H9 (cell line): ENCODE measurements around the gene CHEK1. TPM values are rescaled to one million over a fixed set of nuclear protein-coding genes. Genes with fewer than 3 reads are reported as not detected.
"Not testable (repeated sequence)": the region's sequence is repeated elsewhere in the genome, so short reads cannot be mapped to it uniquely, and the experiment has no call there.

Experiments
- DNase-seq: peaks from one replicate; pipeline ENCODE4 v3.0.0-alpha.2; 2017
- H2AFZ ChIP-seq: one replicate; pipeline ENCODE4 v1.6.1; 2013; ENCODE audit warnings: mild to moderate bottlenecking, low read length, control low read depth, moderate library complexity
- H2AK5ac ChIP-seq: 2 replicates; pipeline ENCODE4 v1.6.1; 2013; ENCODE audit warnings: low read length, control low read depth, mixed read lengths; ENCODE audit not compliant: insufficient read length
- H2BK120ac ChIP-seq: one replicate; pipeline ENCODE4 v1.6.1; 2013; ENCODE audit warnings: low read depth, mild to moderate bottlenecking, low read length, control low read depth, inconsistent platforms; ENCODE audit not compliant: poor library complexity, severe bottlenecking
- H2BK12ac ChIP-seq: 2 replicates; pipeline ENCODE4 v1.6.1; 2013; ENCODE audit warnings: low read length, control low read depth, mixed read lengths, low read depth; ENCODE audit not compliant: insufficient read length
- H2BK15ac ChIP-seq: 2 replicates; pipeline ENCODE4 v1.6.1; 2013; ENCODE audit warnings: low read depth, low read length, control low read depth
- H2BK20ac ChIP-seq: one replicate; pipeline ENCODE4 v1.6.1; 2013; ENCODE audit warnings: low read depth, mild to moderate bottlenecking, low read length, control low read depth, inconsistent platforms; ENCODE audit not compliant: poor library complexity, severe bottlenecking
- H2BK5ac ChIP-seq: 2 replicates; pipeline ENCODE4 v1.6.1; 2013; ENCODE audit warnings: low read length, control low read depth, mixed read lengths; ENCODE audit not compliant: insufficient read length
- H3K14ac ChIP-seq: 2 replicates; pipeline ENCODE4 v1.6.1; 2013; ENCODE audit warnings: low read length, control low read depth; ENCODE audit not compliant: insufficient read depth
- H3K18ac ChIP-seq: 2 replicates; pipeline ENCODE4 v1.6.1; 2013; ENCODE audit warnings: low read depth, mild to moderate bottlenecking, mixed read lengths, low read length, control low read depth; ENCODE audit not compliant: insufficient read length
- H3K23ac ChIP-seq: 2 replicates; pipeline ENCODE4 v1.6.1; 2013; ENCODE audit warnings: low read length, control low read depth, mixed read lengths, low read depth; ENCODE audit not compliant: insufficient read length
- H3K23me2 ChIP-seq: 2 replicates; pipeline ENCODE4 v1.6.1; 2013; ENCODE audit warnings: low read depth, mild to moderate bottlenecking, mixed read lengths, low read length, control low read depth; ENCODE audit not compliant: insufficient read length, poor library complexity, severe bottlenecking
- H3K27ac ChIP-seq: 2 replicates; pipeline ENCODE4 v1.5.1; 2013; ENCODE audit warnings: low read length, control low read depth, mixed read lengths, low read depth; ENCODE audit not compliant: insufficient read length
- H3K27me3 ChIP-seq: 2 replicates; pipeline ENCODE4 v1.6.1; 2013; ENCODE audit warnings: low read length, control low read depth, inconsistent platforms; ENCODE audit not compliant: insufficient read depth
- H3K4ac ChIP-seq: 2 replicates; pipeline ENCODE4 v1.6.1; 2013; ENCODE audit warnings: low read depth, mild to moderate bottlenecking, control low read depth, inconsistent platforms, low read length, moderate library complexity
- H3K4me1 ChIP-seq: 2 replicates; pipeline ENCODE4 v1.6.1; 2013; ENCODE audit warnings: low read length, control low read depth, inconsistent platforms; ENCODE audit not compliant: insufficient read depth
- H3K4me2 ChIP-seq: 2 replicates; pipeline ENCODE4 v1.6.1; 2013; ENCODE audit warnings: low read length, control low read depth, mixed read lengths; ENCODE audit not compliant: insufficient read length, insufficient read depth
- H3K56ac ChIP-seq: 2 replicates; pipeline ENCODE4 v1.6.1; 2013; ENCODE audit warnings: low read depth, mild to moderate bottlenecking, mixed read lengths, low read length, control low read depth; ENCODE audit not compliant: insufficient read length
- H3K79me1 ChIP-seq: 2 replicates; pipeline ENCODE4 v1.6.1; 2013; ENCODE audit warnings: low read depth, mild to moderate bottlenecking, moderate library complexity, low read length, control low read depth, inconsistent platforms; ENCODE audit not compliant: insufficient read depth, poor library complexity, severe bottlenecking
- H3K79me2 ChIP-seq: 2 replicates; pipeline ENCODE4 v1.6.1; 2013; ENCODE audit warnings: low read length, control low read depth, inconsistent platforms; ENCODE audit not compliant: insufficient read depth
- H3K9ac ChIP-seq: 2 replicates; pipeline ENCODE4 v1.6.1; 2013; ENCODE audit warnings: low read length, control low read depth, mixed read lengths; ENCODE audit not compliant: insufficient read length; ENCODE audit errors: extremely low read depth
- H3K9me3 ChIP-seq: one replicate; pipeline ENCODE4 v1.6.1; 2013; ENCODE audit warnings: low read depth, low read length, inconsistent platforms; ENCODE audit not compliant: control insufficient read depth
- H3T11ph ChIP-seq: one replicate; pipeline ENCODE4 v1.6.1; 2013; ENCODE audit warnings: mild to moderate bottlenecking, low read length, control low read depth, inconsistent platforms
- H4K20me1 ChIP-seq: one replicate; pipeline ENCODE4 v1.6.1; 2013; ENCODE audit not compliant: control insufficient read depth, insufficient read length, insufficient read depth
- H4K5ac ChIP-seq: 2 replicates; pipeline ENCODE4 v1.6.1; 2013; ENCODE audit warnings: low read depth, mild to moderate bottlenecking, mixed read lengths, low read length, control low read depth; ENCODE audit not compliant: insufficient read length
- H4K8ac ChIP-seq: replicated peaks from 2 replicates; pipeline ENCODE4 v1.6.1; 2013; ENCODE audit warnings: low read length, control low read depth, mixed read lengths, low read depth; ENCODE audit not compliant: insufficient read length
- H4K91ac ChIP-seq: 2 replicates; pipeline ENCODE4 v1.6.1; 2013; ENCODE audit warnings: low read depth, mild to moderate bottlenecking, moderate library complexity, mixed read lengths, low read length, control low read depth; ENCODE audit not compliant: insufficient read length
- H3K27ac Mint-ChIP-seq, 3 experiments: 2 replicates in 2 of 3; 3 replicates in 1 of 3; pipeline ENCODE4 v1.8.0; 2020 to 2021; ENCODE audit warnings: mixed read lengths in 3 of 3, mild to moderate bottlenecking in 1 of 3, moderate library complexity in 1 of 3
- H3K27me3 Mint-ChIP-seq: 2 replicates; pipeline ENCODE4 v1.8.0; 2021; ENCODE audit warnings: low read depth, mild to moderate bottlenecking, moderate library complexity, mixed read lengths
- H3K36me3 Mint-ChIP-seq, 3 experiments: 2 replicates in 2 of 3; 3 replicates in 1 of 3; pipeline ENCODE4 v1.8.0; 2020 to 2021; ENCODE audit warnings: low read depth in 3 of 3, mixed read lengths in 3 of 3; ENCODE audit not compliant: insufficient read depth in 1 of 3
- H3K4me1 Mint-ChIP-seq, 2 experiments: 2 replicates each; pipeline ENCODE4 v1.8.0; 2020; ENCODE audit warnings: mixed read lengths in 2 of 2
- H3K4me3 Mint-ChIP-seq, 2 experiments: 2 replicates in 1 of 2; 3 replicates in 1 of 2; pipeline ENCODE4 v1.8.0; 2020 to 2021; ENCODE audit warnings: mild to moderate bottlenecking in 2 of 2, mixed read lengths in 2 of 2, moderate library complexity in 1 of 2
- H3K9me3 Mint-ChIP-seq, 2 experiments: 2 replicates in 1 of 2; 3 replicates in 1 of 2; pipeline ENCODE4 v1.8.0; 2020; ENCODE audit warnings: mild to moderate bottlenecking in 2 of 2, mixed read lengths in 2 of 2, moderate library complexity in 1 of 2
- CTCF ChIP-seq: fragments of 200-600 bp; sonication (generic); conservative IDR thresholded peaks from 3 replicates; pipeline ENCODE4 v1.8.0; 2021; ENCODE audit warnings: antibody characterized with exemption, mild to moderate bottlenecking
- WGBS: extraction: QIAGEN DNeasy Blood & Tissue Kit; methylation state at CpG from one replicate; pipeline ENCODE4 v1.1.7; 2013; ENCODE audit warnings: missing lambda C conversion rate, low lambda C conversion rate, mixed read lengths; ENCODE audit not compliant: insufficient read length; ENCODE audit errors: extremely low coverage; 5-methylcytosine and 5-hydroxymethylcytosine counted together
- total RNA-seq: library from RNA; stranded (reverse); gene quantifications from 2 replicates; pipeline ENCODE4 v1.2.1, GENCODE V29; 2021

Gene CHEK1
- total RNA-seq, 1 experiment from 2014 or later = 126 TPM

GRCh38 chr11:125701858-125702621 is 77.1 kb downstream of the CHEK1 start:
- H3K79me2 ChIP-seq = no peaks in the 10 kb centered on the region
- Mint-ChIP-seq H3K4me3 (no peak overlapping the region), H3K36me3 (peaks cover 0 to 2% (median 0%) of the 10 kb centered on the region in 3 experiments; a peak in 3 of 7 replicates), H3K9me3 (peaks cover 0 to 2% of the 10 kb centered on the region in 2 experiments; a peak in 2 of 5 replicates), H3K4me1 (peaks cover 16% of the 10 kb centered on the region in 2 experiments), H3K27me3 (peaks cover 4% of the 10 kb centered on the region), H3K27ac (peak overlapping the region in 2 of 3 experiments; percentile 59 to 68; a peak in 2 of 7 replicates)
- no peak overlapping the region for H2BK20ac ChIP-seq
- H2BK15ac ChIP-seq = no peak overlapping the region
- no peak overlapping the region for H3K27ac ChIP-seq
- H2AFZ ChIP-seq = no peak overlapping the region
- no peaks in the 10 kb centered on the region for H3K9me3 ChIP-seq
- H4K8ac ChIP-seq = no peak overlapping the region
- H3K4me1 ChIP-seq = no peaks in the 10 kb centered on the region
- H4K20me1 ChIP-seq = no peaks in the 10 kb centered on the region
- H2BK120ac ChIP-seq = no peak overlapping the region
- DNase-seq = peak; percentile 58
- no peak overlapping the region for H3K18ac ChIP-seq
- WGBS = no CpG with 5 or more reads among the region's 6 CpGs
- H3K56ac ChIP-seq = no peak overlapping the region
- no peaks in the 10 kb centered on the region for H3K27me3 ChIP-seq
- H3K4me2 ChIP-seq = no peak overlapping the region
- H2BK12ac ChIP-seq = no peak overlapping the region
- TF ChIP-seq CTCF = no peak
- H2AK5ac ChIP-seq = no peak overlapping the region
- H3K23me2 ChIP-seq = no peaks in the 10 kb centered on the region
- H4K5ac ChIP-seq = no peak overlapping the region
- no peak overlapping the region for H3K23ac ChIP-seq
- H4K91ac ChIP-seq = no peak overlapping the region
- H3K14ac ChIP-seq = no peak overlapping the region
- no peak overlapping the region for H3K4ac ChIP-seq
- H3K9ac ChIP-seq = no peak overlapping the region
- H3T11ph ChIP-seq = no peak overlapping the region
- no peaks in the 10 kb centered on the region for H3K79me1 ChIP-seq
- H2BK5ac ChIP-seq = no peak overlapping the region

GRCh38 chr11:125704686-125705085 is 79.7 kb downstream of the CHEK1 start:
- not testable (repeated sequence) for H2AK5ac ChIP-seq

More at GRCh38 chr11:125704686-125705085, 79.7 kb downstream of the CHEK1 start:
- no CpG with 5 or more reads among the region's 24 CpGs for WGBS
- H3K27me3 Mint-ChIP-seq = peaks cover 18% of the 10 kb centered on the region
- H3K4me3 Mint-ChIP-seq, H3K18ac ChIP-seq, H2BK20ac ChIP-seq, H2BK5ac ChIP-seq, H3K4me1 ChIP-seq, H4K5ac ChIP-seq, H3K4ac ChIP-seq, DNase-seq, H4K8ac ChIP-seq, H3K23me2 ChIP-seq, H3K56ac ChIP-seq, H3K27ac ChIP-seq, H3K14ac ChIP-seq, H3K36me3 Mint-ChIP-seq, H2BK120ac ChIP-seq, H3K9ac ChIP-seq, H2BK15ac ChIP-seq, H4K20me1 ChIP-seq, H2BK12ac ChIP-seq, H3K79me1 ChIP-seq, H2AFZ ChIP-seq, H3K27me3 ChIP-seq, H3K4me2 ChIP-seq, H3K23ac ChIP-seq, H4K91ac ChIP-seq, H3T11ph ChIP-seq, H3K27ac Mint-ChIP-seq, H3K9me3 ChIP-seq, H3K79me2 ChIP-seq: not testable (repeated sequence)
- H3K4me1 Mint-ChIP-seq = peaks cover 13 to 16% of the 10 kb centered on the region in 2 experiments
- H3K9me3 Mint-ChIP-seq = peaks cover 0 to 11% of the 10 kb centered on the region in 2 experiments; a peak in 3 of 5 replicates
